HPDE6-E6E7 (cell line): ENCODE data around the gene FOXS1.
A peak's percentile ranks its signal among the peaks of the same experiment; 100 is the strongest.

Experiments
- DNase-seq: peaks from one replicate; pipeline ENCODE4 v3.0.0; 2011; ENCODE audit warnings: missing footprints; ENCODE audit errors: extremely low spot score

The FOXS1 gene

GRCh38 chr20:31861385-31862156 lies 16.2 kb upstream of the FOXS1 start:
- DNase-seq, result peak; percentile 76

GRCh38 chr20:31861135-31861384 lies 15.7 kb upstream of the FOXS1 start:
- DNase-seq, result no peak

- DNase-seq, result no peak
Measured at GRCh38 chr20:31860390-31861134, 15.2 kb upstream of the FOXS1 start.

- no peak for DNase-seq
Measured at GRCh38 chr20:31859998-31860380, 14.6 kb upstream of the FOXS1 start.

- no peak for DNase-seq
Measured at GRCh38 chr20:31859266-31859997, 14.0 kb upstream of the FOXS1 start.

- no peak for DNase-seq
Measured at GRCh38 chr20:31858760-31859083, 13.3 kb upstream of the FOXS1 start.

GRCh38 chr20:31857861-31858759 lies 12.7 kb upstream of the FOXS1 start:
- no peak for DNase-seq

- DNase-seq, result no peak
Measured at GRCh38 chr20:31856516-31856915, 11.1 kb upstream of the FOXS1 start.

GRCh38 chr20:31853481-31853880 lies 8.1 kb upstream of the FOXS1 start:
- DNase-seq, result no peak

- no peak for DNase-seq
Measured at GRCh38 chr20:31851240-31851955, 6.0 kb upstream of the FOXS1 start.

- no peak for DNase-seq
Measured at GRCh38 chr20:31849306-31849930, 4.0 kb upstream of the FOXS1 start.

GRCh38 chr20:31848088-31848999 lies 2.9 kb upstream of the FOXS1 start:
- DNase-seq, result no peak

GRCh38 chr20:31846793-31847138 lies 1.4 kb upstream of the FOXS1 start:
- DNase-seq, result no peak

GRCh38 chr20:31844737-31845299 lies 586 bp downstream of the FOXS1 start:
- no peak for DNase-seq

GRCh38 chr20:31843881-31844280 lies 1.5 kb downstream of the FOXS1 start:
- DNase-seq, result no peak

GRCh38 chr20:31843288-31843687 lies 2.1 kb downstream of the FOXS1 start:
- DNase-seq, result no peak

- no peak for DNase-seq
Measured at GRCh38 chr20:31842471-31843157, 2.8 kb downstream of the FOXS1 start.

- DNase-seq, result no peak
Measured at GRCh38 chr20:31841928-31842327, 3.5 kb downstream of the FOXS1 start.
